Osteocyte (in vitro differentiated cells): Measurements from ENCODE around the gene DHX36. TPM values are rescaled to one million over a fixed set of nuclear protein-coding genes. Genes with fewer than 3 reads are reported as not detected.

ENCODE experiments used
- DNase-seq: peaks from one replicate; pipeline ENCODE4 v3.0.0; 2021; ENCODE audit warnings: mixed read lengths; ENCODE audit not compliant: unreplicated experiment; ENCODE audit errors: extremely low spot score
- H3K27ac Mint-ChIP-seq: one replicate; pipeline ENCODE4 v1.8.0; 2021; ENCODE audit warnings: mild to moderate bottlenecking, mixed read lengths; ENCODE audit not compliant: unreplicated experiment
- H3K27me3 Mint-ChIP-seq: one replicate; pipeline ENCODE4 v1.8.0; 2021; ENCODE audit warnings: mixed read lengths; ENCODE audit not compliant: unreplicated experiment
- H3K36me3 Mint-ChIP-seq: one replicate; pipeline ENCODE4 v1.8.0; 2021; ENCODE audit warnings: mixed read lengths; ENCODE audit not compliant: unreplicated experiment
- H3K4me1 Mint-ChIP-seq: one replicate; pipeline ENCODE4 v1.8.0; 2021; ENCODE audit warnings: mixed read lengths; ENCODE audit not compliant: unreplicated experiment
- H3K4me3 Mint-ChIP-seq: one replicate; pipeline ENCODE4 v1.8.0; 2021; ENCODE audit warnings: mild to moderate bottlenecking, moderate library complexity, mixed read lengths; ENCODE audit not compliant: unreplicated experiment
- H3K9me3 Mint-ChIP-seq: one replicate; pipeline ENCODE4 v1.8.0; 2021; ENCODE audit warnings: mixed read lengths; ENCODE audit not compliant: unreplicated experiment
- total RNA-seq: library from RNA; stranded (reverse); gene quantifications from 2 replicates; pipeline ENCODE4 v1.2.1, GENCODE V29; 2021
- TF ChIP-seq, protein P1 (sequence below): fragments of 200-600 bp; sonication (generic); IDR thresholded peaks from 2 replicates; pipeline ENCODE4 v1.5.0; 2021; ENCODE audit warnings: antibody characterized with exemption, mild to moderate bottlenecking, moderate library complexity

Gene DHX36
- total RNA-seq, 1 donor from 2014 or later, result 68.2 TPM

DNA sequence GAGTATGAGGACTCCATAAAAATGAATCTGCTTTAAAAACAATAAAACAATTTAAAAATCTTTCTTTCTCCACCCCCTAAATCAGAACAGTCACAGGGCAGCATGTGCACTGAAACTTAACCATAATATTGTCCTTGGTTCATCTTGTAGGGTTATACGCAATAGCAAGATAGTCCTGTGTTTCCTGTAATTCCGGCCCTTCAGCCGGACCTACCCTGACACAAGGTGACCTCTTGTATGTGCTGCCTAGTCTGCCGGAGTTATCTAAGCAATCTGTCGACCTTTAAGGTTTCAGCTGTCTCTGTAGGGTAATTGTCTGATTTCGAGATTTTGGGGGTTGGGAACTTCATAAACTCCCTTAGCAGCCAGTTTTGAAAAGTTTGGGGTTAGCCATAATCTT lies 99.9 kb downstream of the DHX36 start:
- no peaks in the 10 kb centered on the region for H3K36me3 Mint-ChIP-seq
- TF ChIP-seq, protein P1, sequence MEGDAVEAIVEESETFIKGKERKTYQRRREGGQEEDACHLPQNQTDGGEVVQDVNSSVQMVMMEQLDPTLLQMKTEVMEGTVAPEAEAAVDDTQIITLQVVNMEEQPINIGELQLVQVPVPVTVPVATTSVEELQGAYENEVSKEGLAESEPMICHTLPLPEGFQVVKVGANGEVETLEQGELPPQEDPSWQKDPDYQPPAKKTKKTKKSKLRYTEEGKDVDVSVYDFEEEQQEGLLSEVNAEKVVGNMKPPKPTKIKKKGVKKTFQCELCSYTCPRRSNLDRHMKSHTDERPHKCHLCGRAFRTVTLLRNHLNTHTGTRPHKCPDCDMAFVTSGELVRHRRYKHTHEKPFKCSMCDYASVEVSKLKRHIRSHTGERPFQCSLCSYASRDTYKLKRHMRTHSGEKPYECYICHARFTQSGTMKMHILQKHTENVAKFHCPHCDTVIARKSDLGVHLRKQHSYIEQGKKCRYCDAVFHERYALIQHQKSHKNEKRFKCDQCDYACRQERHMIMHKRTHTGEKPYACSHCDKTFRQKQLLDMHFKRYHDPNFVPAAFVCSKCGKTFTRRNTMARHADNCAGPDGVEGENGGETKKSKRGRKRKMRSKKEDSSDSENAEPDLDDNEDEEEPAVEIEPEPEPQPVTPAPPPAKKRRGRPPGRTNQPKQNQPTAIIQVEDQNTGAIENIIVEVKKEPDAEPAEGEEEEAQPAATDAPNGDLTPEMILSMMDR, result no peak
- H3K27ac Mint-ChIP-seq, result no peak overlapping the region
- no peaks in the 10 kb centered on the region for H3K27me3 Mint-ChIP-seq
- H3K4me1 Mint-ChIP-seq, result peaks cover 27% of the 10 kb centered on the region
- no peak for DNase-seq
- H3K4me3 Mint-ChIP-seq, result no peak overlapping the region
- no peaks in the 10 kb centered on the region for H3K9me3 Mint-ChIP-seq

DNA sequence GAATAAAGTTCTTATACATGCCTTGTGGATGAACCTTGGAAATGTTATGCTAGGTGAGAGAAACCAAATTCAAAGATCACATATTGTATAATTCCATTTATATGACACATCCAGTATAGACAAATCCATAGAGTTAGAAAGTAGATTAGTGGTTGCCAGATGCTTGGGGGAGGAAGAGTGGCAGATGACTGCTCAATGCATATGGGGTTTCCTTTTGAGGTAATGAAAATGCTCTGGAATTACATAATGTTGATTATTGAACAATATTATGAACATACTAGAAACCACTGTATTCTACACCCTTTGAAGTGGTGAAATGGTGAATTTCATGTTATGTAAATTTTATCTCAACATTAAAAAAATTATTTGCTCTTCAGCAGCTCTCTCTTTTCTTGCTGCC lies 100.8 kb downstream of the DHX36 start:
- no peak for DNase-seq
- Mint-ChIP-seq H3K9me3 (no peaks in the 10 kb centered on the region), H3K27me3 (no peaks in the 10 kb centered on the region), H3K4me3 (no peak overlapping the region), H3K27ac (no peak overlapping the region), H3K36me3 (no peaks in the 10 kb centered on the region), H3K4me1 (peaks cover 19% of the 10 kb centered on the region)
- TF ChIP-seq, protein P1, result no peak

Other genes with a start within 250 kb of the DHX36 start
- gene ARHGEF26, start 203.1 kb downstream of the DHX36 start, total RNA-seq, result 5.4 and 5.5 TPM in 2 replicates
- not detected in 2 replicates for gene GPR149, start 105.7 kb upstream of the DHX36 start, total RNA-seq